Loucy (cell line): Measurements from ENCODE around the gene DNAI4.

ENCODE experiments used
- EZH2phosphoT487 ChIP-seq: fragments of 200-600 bp; IDR thresholded peaks from 2 replicates; pipeline ENCODE4 v1.6.1; 2018; ENCODE audit warnings: antibody characterized with exemption, mild to moderate bottlenecking, moderate library complexity, borderline replicate concordance
- TF ChIP-seq, protein P1 (sequence below): fragments of 200-600 bp; sonication (generic); conservative IDR thresholded peaks from 2 replicates; pipeline ENCODE4 v1.5.1; 2014; ENCODE audit warnings: mild to moderate bottlenecking, antibody characterized with exemption, low read length

DNA sequence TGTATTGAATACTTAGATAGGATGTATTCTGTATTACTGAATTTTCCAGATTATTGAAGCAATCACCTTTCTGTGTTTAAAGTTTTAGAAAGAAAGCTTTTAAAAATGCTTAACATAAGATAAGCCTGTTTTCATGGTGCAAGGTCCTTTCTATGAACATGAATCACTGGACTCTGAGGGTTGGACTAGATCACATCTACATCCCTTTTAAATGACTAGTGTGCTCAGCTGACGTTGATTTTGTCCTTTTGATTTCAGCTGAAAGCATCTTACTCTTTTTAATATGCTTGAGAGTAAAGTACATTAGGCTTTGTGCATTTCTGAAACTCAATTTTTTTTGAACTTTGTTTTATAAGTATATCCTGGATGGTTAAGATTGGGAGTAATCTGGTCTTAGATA is 16.3 kb upstream of the DNAI4 start:
- TF ChIP-seq, protein P1, sequence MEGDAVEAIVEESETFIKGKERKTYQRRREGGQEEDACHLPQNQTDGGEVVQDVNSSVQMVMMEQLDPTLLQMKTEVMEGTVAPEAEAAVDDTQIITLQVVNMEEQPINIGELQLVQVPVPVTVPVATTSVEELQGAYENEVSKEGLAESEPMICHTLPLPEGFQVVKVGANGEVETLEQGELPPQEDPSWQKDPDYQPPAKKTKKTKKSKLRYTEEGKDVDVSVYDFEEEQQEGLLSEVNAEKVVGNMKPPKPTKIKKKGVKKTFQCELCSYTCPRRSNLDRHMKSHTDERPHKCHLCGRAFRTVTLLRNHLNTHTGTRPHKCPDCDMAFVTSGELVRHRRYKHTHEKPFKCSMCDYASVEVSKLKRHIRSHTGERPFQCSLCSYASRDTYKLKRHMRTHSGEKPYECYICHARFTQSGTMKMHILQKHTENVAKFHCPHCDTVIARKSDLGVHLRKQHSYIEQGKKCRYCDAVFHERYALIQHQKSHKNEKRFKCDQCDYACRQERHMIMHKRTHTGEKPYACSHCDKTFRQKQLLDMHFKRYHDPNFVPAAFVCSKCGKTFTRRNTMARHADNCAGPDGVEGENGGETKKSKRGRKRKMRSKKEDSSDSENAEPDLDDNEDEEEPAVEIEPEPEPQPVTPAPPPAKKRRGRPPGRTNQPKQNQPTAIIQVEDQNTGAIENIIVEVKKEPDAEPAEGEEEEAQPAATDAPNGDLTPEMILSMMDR, result no peak
- no peak for TF ChIP-seq EZH2phosphoT487
